GM18858 (cell line): ENCODE measurements around the gene ZBTB32.
"Not testable (repeated sequence)": the region's sequence is repeated elsewhere in the genome, so short reads cannot be mapped to it uniquely, and the experiment has no call there.

Source experiments
- ATAC-seq: cut with Tn5 transposase; IDR thresholded peaks from one replicate; pipeline ENCODE4 v1.9.1; 2021; ENCODE audit not compliant: unreplicated experiment

The ZBTB32 gene

DNA sequence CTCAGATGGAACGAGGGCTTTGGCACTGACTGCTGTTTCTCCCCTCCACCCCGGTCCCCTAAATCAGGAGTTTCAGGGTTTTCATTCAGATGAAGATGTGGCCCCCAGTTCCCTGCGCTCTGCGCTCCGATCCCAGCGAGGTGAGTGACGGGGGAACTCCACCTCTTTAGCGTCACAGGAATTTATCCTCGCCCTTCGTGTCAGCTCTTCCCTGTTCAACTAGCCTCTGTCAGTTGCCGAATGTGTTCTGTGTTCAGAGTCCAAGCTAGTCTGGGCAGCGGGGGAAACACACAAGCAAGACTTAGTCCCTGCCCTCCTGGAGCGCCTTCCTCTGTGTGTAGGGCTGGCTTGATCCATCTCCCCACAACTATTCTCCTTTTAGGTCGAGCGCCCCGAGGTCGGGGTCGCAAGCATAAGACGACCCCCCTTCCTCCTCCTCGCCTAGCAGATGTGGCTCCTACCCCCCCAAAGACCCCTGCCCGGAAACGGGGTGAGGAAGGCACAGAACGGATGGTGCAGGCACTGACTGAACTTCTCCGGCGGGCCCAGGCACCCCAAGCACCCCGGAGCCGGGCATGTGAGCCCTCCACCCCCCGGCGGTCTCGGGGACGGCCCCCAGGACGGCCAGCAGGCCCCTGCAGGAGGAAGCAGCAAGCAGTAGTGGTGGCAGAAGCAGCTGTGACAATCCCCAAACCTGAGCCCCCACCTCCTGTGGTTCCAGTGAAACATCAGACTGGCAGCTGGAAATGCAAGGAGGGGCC lies 15.2 kb downstream of the ZBTB32 start:
- no peak for ATAC-seq

DNA sequence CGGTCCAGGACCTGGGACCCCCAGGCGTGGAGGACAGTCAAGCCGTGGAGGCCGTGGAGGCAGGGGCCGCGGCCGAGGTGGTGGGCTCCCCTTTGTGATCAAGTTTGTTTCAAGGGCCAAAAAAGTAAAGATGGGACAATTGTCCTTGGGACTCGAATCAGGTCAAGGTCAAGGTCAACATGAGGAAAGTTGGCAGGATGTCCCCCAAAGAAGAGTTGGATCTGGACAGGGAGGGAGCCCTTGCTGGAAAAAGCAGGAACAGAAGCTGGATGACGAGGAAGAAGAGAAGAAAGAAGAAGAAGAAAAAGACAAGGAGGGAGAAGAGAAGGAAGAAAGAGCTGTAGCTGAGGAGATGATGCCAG lies 15.8 kb downstream of the ZBTB32 start:
- no peak for ATAC-seq

DNA sequence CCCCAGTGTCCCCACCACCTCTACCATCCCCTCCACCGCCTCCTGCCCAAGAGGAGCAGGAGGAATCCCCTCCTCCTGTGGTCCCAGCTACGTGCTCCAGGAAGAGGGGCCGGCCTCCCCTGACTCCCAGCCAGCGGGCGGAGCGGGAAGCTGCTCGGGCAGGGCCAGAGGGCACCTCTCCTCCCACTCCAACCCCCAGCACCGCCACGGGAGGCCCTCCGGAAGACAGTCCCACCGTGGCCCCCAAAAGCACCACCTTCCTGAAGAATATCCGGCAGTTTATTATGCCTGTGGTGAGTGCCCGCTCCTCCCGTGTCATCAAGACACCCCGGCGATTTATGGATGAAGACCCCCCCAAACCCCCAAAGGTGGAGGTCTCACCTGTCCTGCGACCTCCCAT lies 16.3 kb downstream of the ZBTB32 start:
- ATAC-seq, result no peak

DNA sequence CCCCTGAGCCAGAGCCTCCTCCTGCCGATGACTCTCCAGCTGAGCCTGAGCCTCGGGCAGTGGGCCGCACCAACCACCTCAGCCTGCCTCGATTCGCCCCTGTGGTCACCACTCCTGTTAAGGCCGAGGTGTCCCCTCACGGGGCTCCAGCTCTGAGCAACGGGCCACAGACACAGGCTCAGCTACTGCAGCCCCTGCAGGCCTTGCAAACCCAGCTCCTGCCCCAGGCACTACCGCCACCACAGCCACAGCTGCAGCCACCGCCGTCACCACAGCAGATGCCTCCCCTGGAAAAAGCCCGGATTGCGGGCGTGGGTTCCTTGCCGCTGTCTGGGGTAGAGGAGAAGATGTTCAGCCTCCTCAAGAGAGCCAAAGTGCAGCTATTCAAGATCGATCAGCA lies 17.0 kb downstream of the ZBTB32 start:
- no peak for ATAC-seq

DNA sequence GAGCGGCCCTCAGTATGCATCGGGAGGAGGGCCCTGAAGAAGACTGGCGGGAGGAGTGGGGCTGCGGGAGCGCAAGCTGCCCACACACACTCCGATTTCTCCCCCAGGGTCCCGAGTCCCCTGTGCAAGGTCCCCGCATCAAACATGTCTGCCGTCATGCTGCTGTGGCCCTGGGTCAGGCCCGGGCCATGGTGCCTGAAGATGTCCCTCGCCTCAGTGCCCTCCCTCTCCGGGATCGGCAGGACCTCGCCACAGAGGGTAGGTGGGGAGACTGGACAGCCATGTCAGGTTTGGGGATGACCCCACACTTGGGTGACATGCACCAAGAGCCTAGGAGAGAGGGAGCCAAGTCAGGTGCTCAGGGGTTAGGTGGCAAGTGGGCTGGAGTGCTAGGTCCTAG lies 18.1 kb downstream of the ZBTB32 start:
- ATAC-seq, result no peak

DNA sequence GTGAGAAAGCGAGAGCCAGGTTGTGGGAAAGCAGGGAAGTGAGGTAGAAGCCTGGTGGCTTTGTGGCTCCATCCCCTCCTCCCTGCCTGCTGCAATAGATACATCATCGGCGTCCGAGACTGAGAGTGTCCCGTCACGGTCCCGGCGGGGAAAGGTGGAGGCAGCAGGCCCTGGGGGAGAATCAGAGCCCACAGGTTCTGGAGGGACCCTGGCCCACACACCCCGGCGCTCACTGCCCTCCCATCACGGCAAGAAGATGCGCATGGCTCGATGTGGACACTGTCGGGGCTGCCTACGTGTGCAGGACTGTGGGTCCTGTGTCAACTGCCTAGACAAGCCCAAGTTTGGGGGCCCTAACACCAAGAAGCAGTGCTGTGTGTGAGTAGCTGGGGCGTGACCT lies 18.5 kb downstream of the ZBTB32 start:
- no peak for ATAC-seq

DNA sequence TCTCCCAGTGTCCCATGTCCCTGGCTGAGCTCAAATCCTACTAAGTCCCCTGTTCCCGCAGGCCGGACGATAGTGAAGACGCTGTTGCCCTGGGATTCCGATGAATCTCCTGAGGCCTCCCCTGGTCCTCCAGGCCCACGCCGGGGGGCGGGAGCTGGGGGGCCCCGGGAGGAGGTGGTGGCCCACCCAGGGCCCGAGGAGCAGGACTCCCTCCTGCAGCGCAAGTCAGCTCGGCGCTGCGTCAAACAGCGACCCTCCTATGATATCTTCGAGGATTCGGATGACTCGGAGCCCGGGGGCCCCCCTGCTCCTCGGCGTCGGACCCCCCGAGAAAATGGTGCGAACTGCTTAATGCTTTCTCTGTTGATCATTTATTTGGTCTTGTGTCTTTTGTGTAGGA lies 19.3 kb downstream of the ZBTB32 start:
- ATAC-seq, result no peak

DNA sequence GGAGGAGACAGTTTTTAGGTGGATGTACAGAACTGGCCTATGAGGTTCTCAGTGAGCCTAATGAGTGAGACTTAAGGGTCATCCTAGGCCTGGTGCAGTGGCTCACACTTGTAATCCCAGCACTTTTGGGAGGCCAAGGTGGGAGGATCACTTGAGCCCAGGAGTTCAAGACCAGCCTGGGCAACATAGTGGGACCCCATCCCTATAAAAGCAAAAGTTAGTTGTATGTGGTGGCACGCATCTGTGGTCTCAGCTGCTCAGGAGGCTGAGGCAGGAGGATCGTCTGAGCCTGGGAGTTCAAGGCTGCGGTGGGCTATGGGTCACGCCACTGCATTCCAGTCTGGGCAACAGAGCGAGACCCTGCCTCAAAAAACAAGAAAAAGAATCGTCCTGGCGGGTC lies 19.8 kb downstream of the ZBTB32 start:
- ATAC-seq, result not testable (repeated sequence)

DNA sequence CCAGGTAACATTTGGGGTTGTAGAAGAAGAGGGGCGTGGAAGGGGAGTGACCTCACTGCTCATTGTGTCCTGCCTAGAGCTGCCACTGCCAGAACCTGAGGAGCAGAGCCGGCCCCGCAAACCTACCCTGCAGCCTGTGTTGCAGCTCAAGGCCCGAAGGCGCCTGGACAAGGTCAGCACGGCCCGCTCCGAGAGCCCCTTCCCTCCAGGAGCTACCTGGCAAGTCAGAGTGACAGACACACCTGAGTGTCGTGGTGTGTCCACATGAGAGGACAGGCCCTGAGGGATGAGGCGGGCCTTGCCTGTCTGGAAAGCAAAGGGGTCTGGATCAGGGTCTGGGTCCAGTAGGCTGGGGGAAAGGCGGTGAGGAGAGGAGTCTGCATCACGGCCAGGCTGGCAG lies 20.2 kb downstream of the ZBTB32 start:
- ATAC-seq, result no peak

DNA sequence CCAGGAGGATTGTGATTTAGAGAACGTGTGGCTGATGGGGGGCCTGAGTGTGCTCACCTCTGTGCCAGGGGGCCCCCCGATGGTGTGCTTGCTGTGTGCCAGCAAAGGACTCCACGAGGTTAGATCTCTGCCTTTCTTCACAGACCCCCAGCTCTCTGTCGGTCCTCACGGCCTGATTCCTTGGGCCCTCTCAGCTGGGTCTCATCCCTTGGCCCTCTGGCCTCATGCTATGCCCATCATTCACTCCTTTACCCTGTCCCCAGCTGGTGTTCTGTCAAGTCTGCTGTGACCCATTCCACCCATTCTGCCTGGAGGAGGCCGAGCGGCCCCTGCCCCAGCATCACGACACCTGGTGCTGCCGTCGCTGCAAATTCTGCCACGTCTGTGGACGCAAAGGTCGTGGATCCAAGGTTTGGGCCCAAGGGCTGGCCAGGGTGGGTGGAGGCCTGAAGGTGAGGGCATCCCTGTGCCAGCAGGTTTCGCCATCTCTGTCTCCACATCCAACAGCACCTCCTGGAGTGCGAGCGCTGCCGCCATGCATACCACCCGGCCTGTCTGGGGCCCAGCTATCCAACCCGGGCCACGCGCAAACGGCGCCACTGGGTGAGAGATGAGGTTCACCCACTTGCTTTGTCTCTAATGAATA lies 21.0 kb downstream of the ZBTB32 start:
- no peak for ATAC-seq

DNA sequence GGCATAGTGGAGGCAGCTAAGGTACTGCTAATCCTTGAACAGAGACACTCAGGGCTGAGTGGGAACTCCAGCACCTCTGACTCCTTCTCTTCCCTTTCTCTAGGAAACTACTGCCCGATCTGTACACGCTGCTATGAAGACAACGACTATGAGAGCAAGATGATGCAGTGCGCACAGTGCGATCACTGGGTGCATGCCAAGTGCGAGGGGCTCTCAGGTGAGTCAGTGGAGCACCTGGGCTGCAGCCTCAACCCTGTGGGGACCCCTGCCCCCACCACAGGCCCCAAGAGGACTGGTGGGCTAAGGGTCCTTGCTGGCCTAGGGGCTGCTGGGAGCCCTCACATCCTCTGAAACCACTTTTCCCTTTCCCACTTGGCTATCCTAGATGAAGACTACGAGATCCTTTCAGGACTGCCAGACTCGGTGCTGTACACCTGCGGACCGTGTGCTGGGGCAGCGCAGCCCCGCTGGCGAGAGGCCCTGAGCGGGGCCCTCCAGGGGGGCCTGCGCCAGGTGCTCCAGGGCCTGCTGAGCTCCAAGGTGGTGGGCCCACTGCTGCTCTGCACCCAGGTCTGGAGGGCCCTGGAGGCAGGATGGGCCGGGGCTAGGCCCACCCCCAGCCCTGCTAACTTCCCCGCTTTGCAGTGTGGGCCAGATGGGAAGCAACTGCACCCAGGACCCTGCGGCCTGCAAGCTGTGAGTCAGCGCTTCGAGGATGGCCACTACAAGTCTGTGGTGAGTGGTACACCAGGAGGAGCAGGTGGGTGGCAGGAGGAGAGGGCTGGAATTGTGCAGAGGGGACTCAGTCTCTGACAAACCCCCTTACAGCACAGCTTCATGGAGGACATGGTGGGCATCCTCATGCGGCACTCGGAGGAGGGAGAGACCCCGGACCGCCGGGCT lies 22.9 kb downstream of the ZBTB32 start:
- ATAC-seq, result no peak

DNA sequence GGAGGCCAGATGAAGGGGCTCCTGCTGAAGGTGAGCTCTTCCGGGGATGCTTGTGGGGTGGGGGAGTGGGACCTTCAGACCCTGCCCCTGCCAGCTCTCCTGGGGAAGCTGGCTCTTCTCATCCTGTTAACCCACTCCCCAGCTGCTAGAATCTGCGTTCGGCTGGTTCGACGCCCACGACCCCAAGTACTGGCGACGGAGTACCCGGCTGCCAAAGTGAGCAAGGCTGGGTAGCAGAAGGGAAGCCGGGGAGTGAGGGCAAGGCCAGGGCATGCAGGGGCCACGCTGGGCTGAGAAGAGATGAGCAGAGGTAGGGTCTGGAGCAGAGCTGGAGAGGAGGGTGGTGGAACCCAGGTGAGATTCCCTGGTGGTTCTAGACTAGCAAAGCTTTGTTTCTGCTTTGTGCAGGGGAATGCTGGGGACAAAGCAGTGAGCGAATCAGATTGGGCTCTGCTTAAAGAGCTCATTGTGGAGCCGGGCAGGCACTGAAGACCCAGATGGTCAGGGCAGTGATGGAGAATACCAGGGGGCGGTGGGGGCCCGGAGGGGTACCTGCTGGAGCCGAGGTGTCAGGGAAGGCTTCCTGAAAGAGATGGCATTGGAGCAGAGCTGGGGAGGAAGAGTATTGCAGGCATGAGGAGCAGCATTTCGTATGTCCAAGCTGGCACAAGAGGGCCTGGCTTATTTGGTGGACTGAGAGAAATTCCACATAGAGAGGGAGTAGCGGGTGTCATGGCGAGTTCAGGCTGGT lies 23.8 kb downstream of the ZBTB32 start:
- no peak for ATAC-seq

DNA sequence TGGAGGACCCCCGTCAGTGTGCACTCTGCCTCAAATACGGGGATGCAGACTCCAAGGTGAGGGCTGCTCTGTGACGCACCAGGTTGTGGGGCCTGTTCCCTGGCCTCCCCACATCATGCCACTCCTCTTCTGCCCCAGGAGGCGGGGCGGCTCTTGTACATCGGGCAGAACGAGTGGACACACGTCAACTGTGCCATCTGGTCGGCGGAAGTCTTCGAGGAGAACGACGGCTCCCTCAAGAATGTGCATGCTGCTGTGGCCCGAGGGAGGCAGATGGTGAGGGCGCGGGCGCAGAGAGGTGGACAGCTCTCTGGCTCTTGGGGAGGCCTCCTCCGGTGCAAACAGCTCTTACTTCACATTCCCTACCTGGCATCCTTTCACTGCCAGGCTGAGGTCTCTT lies 24.7 kb downstream of the ZBTB32 start:
- ATAC-seq, result no peak

DNA sequence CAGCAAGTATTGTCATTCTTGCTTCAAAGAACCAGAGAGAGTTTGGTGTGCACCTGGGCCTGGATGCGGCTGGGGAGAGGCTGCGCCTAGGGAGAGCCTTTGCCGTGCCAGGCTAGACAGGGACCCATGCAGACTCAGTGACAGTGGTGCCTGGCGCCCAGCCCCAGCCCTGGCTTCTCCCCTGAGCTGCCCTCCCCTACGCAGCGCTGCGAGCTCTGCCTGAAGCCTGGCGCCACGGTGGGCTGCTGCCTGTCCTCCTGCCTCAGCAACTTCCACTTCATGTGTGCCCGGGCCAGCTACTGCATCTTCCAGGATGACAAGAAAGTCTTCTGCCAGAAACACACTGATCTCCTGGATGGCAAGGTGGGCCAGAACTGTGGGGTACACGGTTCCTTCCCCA lies 25.4 kb downstream of the ZBTB32 start:
- no peak for ATAC-seq

DNA sequence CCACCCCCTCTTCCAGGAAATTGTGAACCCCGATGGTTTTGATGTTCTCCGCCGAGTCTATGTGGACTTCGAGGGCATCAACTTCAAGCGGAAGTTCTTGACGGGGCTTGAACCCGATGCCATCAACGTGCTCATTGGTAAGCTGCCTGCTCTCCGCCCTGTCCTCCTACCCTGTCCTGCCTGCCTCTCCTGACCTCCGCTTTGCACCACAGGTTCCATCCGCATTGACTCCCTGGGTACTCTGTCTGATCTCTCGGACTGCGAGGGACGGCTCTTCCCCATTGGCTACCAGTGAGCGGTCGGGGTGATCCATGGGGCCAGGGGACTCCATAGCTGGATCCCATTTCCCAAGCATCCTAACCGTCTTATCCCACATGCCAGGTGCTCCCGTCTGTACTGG lies 26.0 kb downstream of the ZBTB32 start:
- no peak for ATAC-seq

DNA sequence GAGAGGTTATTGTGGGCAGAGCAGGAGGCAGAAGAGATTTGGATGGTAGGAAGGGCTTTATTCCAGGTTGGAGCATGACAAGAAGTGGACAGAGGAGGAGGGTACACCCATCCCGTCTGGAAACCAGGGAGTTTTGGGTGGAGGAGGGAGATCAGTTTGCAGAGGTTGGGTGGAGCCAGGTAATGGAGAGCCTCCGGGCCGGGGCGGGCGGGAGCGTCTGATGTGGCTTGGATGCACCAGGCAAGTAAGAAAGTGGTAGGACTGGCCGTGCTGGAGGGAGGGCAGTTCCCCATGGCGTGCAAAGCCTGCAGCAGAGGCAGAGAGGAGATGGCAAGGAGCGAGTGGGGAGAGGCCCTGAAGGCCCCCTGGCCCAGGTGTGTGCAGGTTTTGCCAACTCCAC lies 27.0 kb downstream of the ZBTB32 start:
- ATAC-seq, result no peak

DNA sequence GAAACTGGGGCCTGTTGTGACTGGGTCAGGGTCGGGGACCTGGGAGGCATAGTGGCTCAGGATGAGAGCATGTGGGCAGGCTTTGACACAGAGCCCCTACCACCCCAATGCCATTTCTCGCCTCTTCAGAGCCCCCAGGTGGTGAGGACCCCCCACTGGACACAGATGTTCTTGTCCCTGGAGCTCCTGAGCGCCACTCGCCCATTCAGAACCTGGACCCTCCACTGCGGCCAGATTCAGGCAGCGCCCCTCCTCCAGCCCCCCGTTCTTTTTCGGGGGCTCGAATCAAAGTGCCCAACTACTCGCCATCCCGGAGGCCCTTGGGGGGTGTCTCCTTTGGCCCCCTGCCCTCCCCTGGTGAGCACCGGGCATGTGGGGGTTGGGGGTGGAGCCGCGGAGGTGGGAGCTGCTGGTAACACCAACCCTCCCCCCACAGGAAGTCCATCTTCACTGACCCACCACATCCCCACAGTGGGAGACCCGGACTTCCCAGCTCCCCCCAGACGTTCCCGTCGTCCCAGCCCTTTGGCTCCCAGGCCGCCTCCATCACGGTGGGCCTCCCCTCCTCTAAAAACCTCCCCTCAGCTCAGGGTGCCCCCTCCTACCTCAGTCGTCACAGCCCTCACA lies 27.5 kb downstream of the ZBTB32 start:
- ATAC-seq, result no peak

DNA sequence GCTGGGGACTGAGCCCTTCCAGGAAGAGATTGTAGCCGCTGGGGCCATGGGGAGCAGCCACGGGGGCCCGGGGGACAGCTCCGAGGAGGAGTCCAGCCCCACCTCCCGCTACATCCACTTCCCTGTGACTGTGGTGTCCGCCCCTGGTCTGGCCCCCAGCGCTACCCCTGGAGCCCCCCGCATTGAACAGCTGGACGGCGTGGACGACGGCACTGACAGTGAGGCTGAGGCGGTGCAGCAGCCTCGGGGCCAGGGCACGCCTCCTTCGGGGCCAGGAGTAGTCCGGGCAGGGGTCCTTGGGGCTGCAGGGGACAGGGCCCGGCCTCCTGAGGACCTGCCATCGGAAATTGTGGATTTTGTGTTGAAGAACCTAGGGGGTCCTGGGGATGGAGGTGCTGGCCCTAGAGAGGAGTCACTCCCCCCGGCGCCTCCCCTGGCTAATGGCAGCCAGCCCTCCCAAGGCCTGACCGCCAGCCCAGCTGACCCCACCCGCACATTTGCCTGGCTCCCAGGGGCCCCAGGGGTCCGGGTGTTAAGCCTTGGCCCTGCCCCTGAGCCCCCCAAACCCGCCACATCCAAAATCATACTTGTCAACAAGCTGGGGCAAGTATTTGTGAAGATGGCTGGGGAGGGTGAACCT lies 28.3 kb downstream of the ZBTB32 start:
- ATAC-seq, result no peak

DNA sequence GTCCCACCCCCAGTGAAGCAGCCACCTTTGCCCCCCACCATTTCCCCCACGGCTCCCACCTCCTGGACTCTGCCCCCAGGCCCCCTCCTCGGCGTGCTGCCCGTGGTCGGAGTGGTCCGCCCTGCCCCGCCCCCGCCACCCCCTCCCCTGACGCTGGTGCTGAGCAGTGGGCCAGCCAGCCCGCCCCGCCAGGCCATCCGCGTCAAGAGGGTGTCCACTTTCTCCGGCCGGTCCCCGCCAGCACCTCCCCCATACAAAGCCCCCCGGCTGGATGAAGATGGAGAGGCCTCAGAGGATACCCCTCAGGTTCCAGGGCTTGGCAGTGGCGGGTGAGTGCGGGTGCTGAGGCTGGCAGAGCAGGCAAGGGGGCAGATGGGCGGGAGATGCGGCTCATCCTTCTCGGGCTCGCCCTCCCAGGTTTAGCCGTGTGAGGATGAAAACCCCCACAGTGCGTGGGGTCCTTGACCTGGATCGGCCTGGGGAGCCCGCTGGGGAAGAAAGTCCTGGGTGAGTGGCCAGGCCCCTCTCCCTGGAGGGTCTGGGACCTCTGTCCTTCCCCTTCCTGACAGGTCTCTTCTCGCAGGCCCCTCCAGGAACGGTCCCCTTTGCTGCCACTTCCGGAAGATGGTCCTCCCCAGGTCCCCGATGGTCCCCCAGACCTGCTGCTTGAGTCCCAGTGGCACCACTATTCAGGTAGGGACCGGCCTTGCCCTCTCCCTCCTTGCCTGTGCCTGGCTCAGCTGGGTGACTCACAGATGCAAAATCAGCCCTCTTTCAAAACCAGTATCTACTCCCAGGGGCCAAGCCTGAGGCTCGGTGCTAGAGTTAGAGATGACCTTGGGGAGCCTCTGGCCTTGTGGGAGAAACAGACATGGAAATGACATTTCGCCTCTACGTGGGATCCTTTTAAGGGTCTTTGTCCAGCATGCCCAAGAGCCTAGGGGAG lies 29.1 kb downstream of the ZBTB32 start:
- no peak for ATAC-seq
